HCT116 (cell line): ENCODE data around the gene OTOP1.

ENCODE experiments used
- CTCF ChIP-seq, 3 experiments: fragments of 200-600 bp in 1 of 3; sonication (generic) in 1 of 3; IDR thresholded peaks in 2 of 3; conservative IDR thresholded peaks in 1 of 3; 2 replicates each; pipeline ENCODE4 v1.5.1; 2012 to 2017; ENCODE audit warnings: low read depth in 2 of 3, low read length in 2 of 3, antibody characterized with exemption in 1 of 3, borderline replicate concordance in 1 of 3, control low read depth in 1 of 3, mild to moderate bottlenecking in 1 of 3, mixed read lengths in 1 of 3, mixed run types in 1 of 3, moderate library complexity in 1 of 3; ENCODE audit not compliant: insufficient read depth in 1 of 3
- EZH2phosphoT487 ChIP-seq: fragments of 200-600 bp; IDR thresholded peaks from 2 replicates; pipeline ENCODE4 v1.6.1; 2018; ENCODE audit warnings: antibody characterized with exemption, borderline replicate concordance
- JUND ChIP-seq: IDR thresholded peaks from 2 replicates; pipeline ENCODE4 v1.6.1; 2012
- POLR2AphosphoS5 ChIP-seq: IDR thresholded peaks from 2 replicates; pipeline ENCODE4 v1.6.1; 2011; ENCODE audit warnings: mild to moderate bottlenecking, low read depth, low read length, moderate library complexity
- TCF7L2 ChIP-seq: IDR thresholded peaks from 2 replicates; pipeline ENCODE4 v1.7.0; 2011; ENCODE audit warnings: borderline replicate concordance, inconsistent platforms; ENCODE audit not compliant: insufficient read depth, insufficient read length; ENCODE audit errors: extremely low read depth
- TF ChIP-seq, protein P1 (sequence below): IDR thresholded peaks from 2 replicates; pipeline ENCODE4 v1.6.1; 2011; ENCODE audit warnings: mild to moderate bottlenecking, low read length, moderate library complexity; ENCODE audit not compliant: insufficient replicate concordance; ENCODE audit errors: extremely low read depth
- TF ChIP-seq, protein P2 (sequence below): IDR thresholded peaks from 2 replicates; pipeline ENCODE4 v1.6.1; 2012

DNA sequence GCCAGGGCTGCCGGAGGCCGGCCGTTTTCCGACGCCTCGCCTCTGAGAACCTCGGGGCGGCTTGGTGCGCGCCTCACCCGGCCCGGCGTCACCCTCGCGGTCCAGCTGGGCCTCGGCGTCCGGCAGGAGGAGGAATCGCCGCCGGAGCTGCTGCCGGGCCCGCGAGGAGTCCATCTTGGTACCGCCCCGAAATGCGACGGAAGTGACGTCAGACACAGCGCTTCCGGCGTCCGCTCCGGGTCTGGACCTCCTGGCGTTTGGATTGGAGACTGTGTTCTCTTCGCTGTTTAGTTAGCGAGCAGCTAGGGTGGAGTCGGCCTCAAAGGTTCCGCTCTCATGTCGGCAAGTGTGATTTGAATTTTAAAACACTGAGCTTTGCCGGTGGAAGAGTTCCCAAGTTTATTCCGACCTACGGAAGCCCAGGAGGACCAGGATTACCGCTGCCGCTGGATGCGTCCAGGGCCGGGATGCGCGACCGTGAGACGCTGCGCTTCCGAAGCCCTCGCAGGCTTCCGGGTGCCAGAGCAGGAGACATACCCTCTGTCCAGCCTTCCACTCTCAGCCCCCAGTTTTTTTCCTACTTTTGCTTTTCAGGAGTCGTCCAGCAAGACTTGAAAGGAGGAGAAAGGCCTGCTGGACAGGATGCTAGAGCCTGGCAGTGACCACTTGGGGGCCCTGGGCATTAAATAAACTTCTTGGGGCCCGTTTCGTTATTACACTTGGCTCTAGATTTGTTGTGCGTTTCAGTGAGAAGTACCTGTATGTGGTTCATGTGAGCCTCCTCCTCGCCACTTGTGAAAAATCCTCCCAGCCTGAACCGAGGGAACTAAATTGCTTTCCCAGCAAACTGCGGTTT lies 21.5 kb upstream of the OTOP1 start, which contains the start of gene TMEM128:
- TF ChIP-seq, protein P1, sequence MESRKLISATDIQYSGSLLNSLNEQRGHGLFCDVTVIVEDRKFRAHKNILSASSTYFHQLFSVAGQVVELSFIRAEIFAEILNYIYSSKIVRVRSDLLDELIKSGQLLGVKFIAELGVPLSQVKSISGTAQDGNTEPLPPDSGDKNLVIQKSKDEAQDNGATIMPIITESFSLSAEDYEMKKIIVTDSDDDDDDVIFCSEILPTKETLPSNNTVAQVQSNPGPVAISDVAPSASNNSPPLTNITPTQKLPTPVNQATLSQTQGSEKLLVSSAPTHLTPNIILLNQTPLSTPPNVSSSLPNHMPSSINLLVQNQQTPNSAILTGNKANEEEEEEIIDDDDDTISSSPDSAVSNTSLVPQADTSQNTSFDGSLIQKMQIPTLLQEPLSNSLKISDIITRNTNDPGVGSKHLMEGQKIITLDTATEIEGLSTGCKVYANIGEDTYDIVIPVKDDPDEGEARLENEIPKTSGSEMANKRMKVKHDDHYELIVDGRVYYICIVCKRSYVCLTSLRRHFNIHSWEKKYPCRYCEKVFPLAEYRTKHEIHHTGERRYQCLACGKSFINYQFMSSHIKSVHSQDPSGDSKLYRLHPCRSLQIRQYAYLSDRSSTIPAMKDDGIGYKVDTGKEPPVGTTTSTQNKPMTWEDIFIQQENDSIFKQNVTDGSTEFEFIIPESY: peak; percentile 7
- TF ChIP-seq EZH2phosphoT487 (no peak), CTCF (IDR thresholded peaks at IDR 0.05 in 2 of 3, conservative IDR thresholded peaks at IDR 0.05 in 1 of 3; ENCODE audit: borderline replicate concordance in 1 of 3, insufficient read depth in 1 of 3, low read depth in 2 of 3, low read length in 2 of 3) (peak in 2 of 3 experiments; percentile 33 to 37; a peak in 2 of 6 replicates), POLR2AphosphoS5 (peak; percentile 88), TCF7L2 (peak; percentile 86), JUND (no peak; the same call in 1 of the 2 replicates)
- TF ChIP-seq, protein P2, sequence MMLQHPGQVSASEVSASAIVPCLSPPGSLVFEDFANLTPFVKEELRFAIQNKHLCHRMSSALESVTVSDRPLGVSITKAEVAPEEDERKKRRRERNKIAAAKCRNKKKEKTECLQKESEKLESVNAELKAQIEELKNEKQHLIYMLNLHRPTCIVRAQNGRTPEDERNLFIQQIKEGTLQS: no peak
